ENCODE data around the gene BBX. TPM values are rescaled to one million over a fixed set of nuclear protein-coding genes. Genes with fewer than 3 reads are reported as not detected.

Gene BBX
- total and polyA plus RNA-seq, 4 donors: 4.7 to 25.1 (median 20.5) TPM

- no peak overlapping the region for H3K4me3 ChIP-seq (ENCODE audit: low read depth in 1 of 3, low read length in 3 of 3)
- TF ChIP-seq RXRA (IDR thresholded peaks at IDR 0.05): no peak
- no peak for TF ChIP-seq ATF3 (IDR thresholded peaks at IDR 0.05)
- no peak for TF ChIP-seq FOXA2 (IDR thresholded peaks at IDR 0.05)
- TF ChIP-seq GABPA (IDR thresholded peaks at IDR 0.05 in 1 of 2, conservative IDR thresholded peaks at IDR 0.05 in 1 of 2): no peak
- TF ChIP-seq CTCF (IDR thresholded peaks at IDR 0.05; ENCODE audit: low read depth, low read length, missing input control): no peak
- TF ChIP-seq HNF4G (IDR thresholded peaks at IDR 0.05): no peak
- TF ChIP-seq RAD21 (IDR thresholded peaks at IDR 0.05): no peak
- TF ChIP-seq MAX (IDR thresholded peaks at IDR 0.05): no peak
- TF ChIP-seq TAF1 (conservative IDR thresholded peaks at IDR 0.05): no peak
- TF ChIP-seq JUND (IDR thresholded peaks at IDR 0.05): no peak
- no peak for TF ChIP-seq HNF4A (conservative IDR thresholded peaks at IDR 0.05)
- no peak for TF ChIP-seq FOXA1 (IDR thresholded peaks at IDR 0.05)
- no peak for TF ChIP-seq EGR1 (IDR thresholded peaks at IDR 0.05; ENCODE audit: low read depth in 2 of 2)
- no peak for TF ChIP-seq REST (IDR thresholded peaks at IDR 0.05)
- no peak for TF ChIP-seq SP1 (IDR thresholded peaks at IDR 0.05)
- 99% methylated on average over 1 of the region's 1 CpG for WGBS
Measured at GRCh38 chr3:107654218-107654617, 131.5 kb downstream of the BBX start.

GRCh38 chr3:107657971-107658370 is 135.2 kb downstream of the BBX start:
- H3K36me3 ChIP-seq (ENCODE audit: control insufficient read depth in 4 of 4, insufficient read depth in 3 of 4, low read depth in 1 of 4, low read length in 3 of 4): no peaks in the 10 kb centered on the region
- WGBS: 50% methylated on average over 2 of the region's 2 CpGs
- H3K27ac ChIP-seq (ENCODE audit: low read depth in 1 of 2, low read length in 2 of 2): no peak overlapping the region

More at GRCh38 chr3:107654218-107654617, 131.5 kb downstream of the BBX start:
- Histone ChIP-seq H3K4me1 (ENCODE audit: control insufficient read depth in 4 of 4, insufficient read depth in 4 of 4, low read length in 3 of 4) (no peaks in the 10 kb centered on the region), H3K9me3 (ENCODE audit: control insufficient read depth in 4 of 4, low read length in 3 of 4) (no peaks in the 10 kb centered on the region), H3K9ac (ENCODE audit: low read depth in 1 of 2, low read length in 2 of 2) (no peak overlapping the region), H3K27me3 (ENCODE audit: control insufficient read depth in 4 of 4, insufficient read depth in 4 of 4, low read length in 3 of 4) (no peaks in the 10 kb centered on the region), H3K36me3 (ENCODE audit: control insufficient read depth in 4 of 4, insufficient read depth in 3 of 4, low read depth in 1 of 4, low read length in 3 of 4) (no peaks in the 10 kb centered on the region), H3K27ac (ENCODE audit: low read depth in 1 of 2, low read length in 2 of 2) (no peak overlapping the region)
- DNase-seq (ENCODE audit: low spot score): no peak

More at GRCh38 chr3:107657971-107658370, 135.2 kb downstream of the BBX start:
- DNase-seq (ENCODE audit: low spot score): no peak
- no peaks in the 10 kb centered on the region for H3K9me3 ChIP-seq (ENCODE audit: control insufficient read depth in 4 of 4, low read length in 3 of 4)
- no peaks in the 10 kb centered on the region for H3K27me3 ChIP-seq (ENCODE audit: control insufficient read depth in 4 of 4, insufficient read depth in 4 of 4, low read length in 3 of 4)
- no peak overlapping the region for H3K9ac ChIP-seq (ENCODE audit: low read depth in 1 of 2, low read length in 2 of 2)
- no peak overlapping the region for H3K4me3 ChIP-seq (ENCODE audit: low read depth in 1 of 3, low read length in 3 of 3)
- TF ChIP-seq RXRA (IDR thresholded peaks at IDR 0.05) (no peak), GABPA (IDR thresholded peaks at IDR 0.05 in 1 of 2, conservative IDR thresholded peaks at IDR 0.05 in 1 of 2) (no peak), SP1 (IDR thresholded peaks at IDR 0.05) (no peak), TAF1 (conservative IDR thresholded peaks at IDR 0.05) (no peak), NR2F2 (IDR thresholded peaks at IDR 0.05) (no peak), FOXA1 (IDR thresholded peaks at IDR 0.05) (no peak), HNF4A (conservative IDR thresholded peaks at IDR 0.05) (no peak), ATF3 (IDR thresholded peaks at IDR 0.05) (no peak), RAD21 (IDR thresholded peaks at IDR 0.05) (no peak), ZBTB33 (IDR thresholded peaks at IDR 0.05) (no peak), YY1 (IDR thresholded peaks at IDR 0.05) (no peak), HNF4G (IDR thresholded peaks at IDR 0.05) (no peak)
- no peaks in the 10 kb centered on the region for H3K4me1 ChIP-seq (ENCODE audit: control insufficient read depth in 4 of 4, insufficient read depth in 4 of 4, low read length in 3 of 4)
